ENCODE measurements around the gene DNAJC9. TPM values are rescaled to one million over a fixed set of nuclear protein-coding genes. Genes with fewer than 3 reads are reported as not detected.

The DNAJC9 gene
- total RNA-seq, 1 donor from 2014 or later, result 9.6 TPM

DNA sequence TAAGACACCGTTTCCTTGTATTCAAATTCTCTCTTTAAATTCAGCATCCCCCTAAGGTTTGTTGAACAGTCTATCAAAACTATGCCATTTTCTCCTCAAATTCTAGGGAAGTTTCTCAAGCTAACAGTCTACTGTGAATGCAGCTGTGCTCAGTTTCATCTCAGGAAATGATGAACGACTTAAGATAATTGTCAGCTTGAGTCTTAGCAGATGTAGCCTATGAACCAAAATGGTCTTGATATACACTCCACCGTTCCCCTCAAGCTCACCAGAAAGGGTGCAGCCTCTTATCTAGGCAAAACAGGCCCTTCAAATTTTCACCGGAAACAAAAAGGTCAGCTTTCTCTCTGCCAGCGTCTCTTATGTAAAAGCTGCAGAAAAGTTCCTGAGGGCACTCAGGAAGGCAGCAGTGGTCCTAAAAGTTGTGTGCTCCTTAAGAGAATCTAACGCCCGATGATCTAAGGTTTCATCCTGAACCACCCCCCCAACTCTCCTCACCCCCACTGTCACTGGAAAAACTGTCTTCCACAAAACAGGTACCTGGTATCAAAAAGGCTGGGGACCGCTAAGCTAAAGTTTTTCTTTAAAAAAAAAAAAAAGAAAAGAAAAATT is 2.1 kb downstream of the DNAJC9 start:
- intact Hi-C loops (cut with micrococcal nuclease), result no loop called here
- no peak for ATAC-seq
- DNase-seq, result no peak

GRCh38 chr10:73239908-73240307 is 7.1 kb downstream of the DNAJC9 start:
- ATAC-seq (no peak), DNase-seq (no peak)
- intact Hi-C loops (cut with micrococcal nuclease), result no loop called here

- intact Hi-C loops (cut with micrococcal nuclease), result no loop called here
- no peak for DNase-seq
- ATAC-seq, result no peak
These were observed 8.0 kb downstream of the DNAJC9 start for GRCh38 chr10:73238990-73239566.

- intact Hi-C loops (cut with micrococcal nuclease), result no loop called here
- no peak for DNase-seq
- ATAC-seq, result peak; percentile 57
These were observed 12.4 kb downstream of the DNAJC9 start for GRCh38 chr10:73234695-73235094.

DNA sequence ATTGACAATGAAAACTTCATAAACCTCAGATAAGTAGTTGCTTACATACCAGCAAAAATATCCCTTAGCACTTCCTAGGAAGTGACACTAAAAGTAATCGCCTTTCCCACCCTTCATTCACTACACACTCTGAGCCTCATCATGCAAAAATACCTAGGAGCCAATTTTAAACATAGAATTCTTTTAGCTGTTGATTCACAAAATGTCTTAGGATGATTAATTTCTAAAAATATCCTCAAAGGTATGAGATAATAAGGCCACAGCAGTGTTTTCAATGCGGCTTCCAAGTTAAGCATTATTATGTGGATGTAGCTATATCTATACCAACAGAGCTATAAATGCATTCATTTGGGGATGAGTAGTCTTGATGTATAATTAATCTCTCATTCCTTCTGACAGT is 13.2 kb downstream of the DNAJC9 start:
- peak; percentile 36 for ATAC-seq
- intact Hi-C loops (cut with micrococcal nuclease), result no loop called here
- DNase-seq, result no peak

GRCh38 chr10:73232887-73233286 is 14.2 kb downstream of the DNAJC9 start:
- no peak for DNase-seq
- ATAC-seq, result no peak
- intact Hi-C loops (cut with micrococcal nuclease), result no loop called here

DNA sequence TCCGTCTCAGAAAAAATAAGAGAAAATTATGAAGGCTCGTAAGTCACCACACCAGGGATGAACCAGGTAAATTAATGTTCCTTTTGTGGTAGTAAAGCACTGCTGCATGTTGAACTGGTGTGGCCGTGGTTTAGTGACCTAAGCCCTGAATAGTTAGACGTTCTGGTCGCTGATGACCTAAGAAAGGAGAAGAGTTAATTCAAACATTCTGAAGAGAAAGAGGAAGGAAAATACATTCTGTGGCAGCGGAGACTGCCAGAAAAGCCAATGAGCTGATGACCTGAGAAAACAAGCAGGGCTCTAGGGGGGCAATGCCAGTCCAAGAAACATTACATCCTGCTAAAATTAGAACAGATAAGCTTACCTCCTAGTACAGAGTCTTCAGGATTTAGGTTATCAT is 17.5 kb downstream of the DNAJC9 start:
- intact Hi-C loops (cut with micrococcal nuclease), result no loop called here
- ATAC-seq, result no peak
- no peak for DNase-seq

DNA sequence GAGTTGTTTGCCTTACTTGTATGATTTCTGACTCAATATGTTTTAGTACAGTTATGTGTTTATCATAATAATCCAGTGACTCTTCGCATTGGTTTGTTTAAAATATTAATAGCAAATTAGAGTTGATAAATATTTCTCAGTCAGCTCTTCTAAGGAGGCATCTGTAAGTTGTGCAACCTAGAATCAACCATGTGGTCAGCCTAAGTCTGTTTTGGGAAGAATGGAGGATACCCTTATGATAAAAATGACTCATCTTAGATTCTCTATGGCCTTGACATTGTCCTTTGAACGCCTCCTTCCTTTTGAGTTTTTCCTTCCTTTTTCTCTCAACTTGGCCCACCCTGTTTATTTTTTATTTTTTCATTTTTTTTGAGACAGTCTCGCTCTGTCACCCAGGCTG is 18.8 kb downstream of the DNAJC9 start:
- ATAC-seq, result no peak
- intact Hi-C loops (cut with micrococcal nuclease), result no loop called here
- DNase-seq, result no peak

DNA sequence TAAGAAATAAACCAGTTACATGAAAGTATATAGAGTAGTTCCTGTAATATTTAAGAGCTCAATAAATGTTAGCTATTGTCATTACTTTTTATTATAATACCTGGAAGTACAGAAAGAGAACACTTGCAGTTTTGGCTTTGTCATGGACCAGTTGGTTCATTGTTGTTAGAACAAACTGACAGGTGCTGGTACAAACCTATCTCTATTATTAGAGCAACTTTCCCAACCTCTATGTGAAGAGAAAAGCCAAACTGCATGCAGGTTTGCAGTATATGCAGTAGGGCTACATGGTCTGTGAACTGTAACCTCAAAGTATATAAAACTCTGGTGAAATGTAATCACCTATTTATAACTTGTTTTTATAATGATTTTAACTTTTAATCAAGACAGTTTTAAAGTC is 20.4 kb downstream of the DNAJC9 start:
- no peak for ATAC-seq
- no peak for DNase-seq
- intact Hi-C loops (cut with micrococcal nuclease), result no loop called here

GRCh38 chr10:73225518-73225917 is 21.5 kb downstream of the DNAJC9 start:
- intact Hi-C loops (cut with micrococcal nuclease), result no loop called here
- no peak for ATAC-seq
- DNase-seq, result no peak

GRCh38 chr10:73220989-73221388 is 26.1 kb downstream of the DNAJC9 start:
- intact Hi-C loops (cut with micrococcal nuclease), result no loop called here
- ATAC-seq, result no peak

GRCh38 chr10:73219384-73219783 is 27.7 kb downstream of the DNAJC9 start:
- ATAC-seq (no peak), DNase-seq (no peak)
- intact Hi-C loops (cut with micrococcal nuclease), result no loop called here

More at GRCh38 chr10:73220989-73221388, 26.1 kb downstream of the DNAJC9 start:
- DNase-seq, result no peak

DNA sequence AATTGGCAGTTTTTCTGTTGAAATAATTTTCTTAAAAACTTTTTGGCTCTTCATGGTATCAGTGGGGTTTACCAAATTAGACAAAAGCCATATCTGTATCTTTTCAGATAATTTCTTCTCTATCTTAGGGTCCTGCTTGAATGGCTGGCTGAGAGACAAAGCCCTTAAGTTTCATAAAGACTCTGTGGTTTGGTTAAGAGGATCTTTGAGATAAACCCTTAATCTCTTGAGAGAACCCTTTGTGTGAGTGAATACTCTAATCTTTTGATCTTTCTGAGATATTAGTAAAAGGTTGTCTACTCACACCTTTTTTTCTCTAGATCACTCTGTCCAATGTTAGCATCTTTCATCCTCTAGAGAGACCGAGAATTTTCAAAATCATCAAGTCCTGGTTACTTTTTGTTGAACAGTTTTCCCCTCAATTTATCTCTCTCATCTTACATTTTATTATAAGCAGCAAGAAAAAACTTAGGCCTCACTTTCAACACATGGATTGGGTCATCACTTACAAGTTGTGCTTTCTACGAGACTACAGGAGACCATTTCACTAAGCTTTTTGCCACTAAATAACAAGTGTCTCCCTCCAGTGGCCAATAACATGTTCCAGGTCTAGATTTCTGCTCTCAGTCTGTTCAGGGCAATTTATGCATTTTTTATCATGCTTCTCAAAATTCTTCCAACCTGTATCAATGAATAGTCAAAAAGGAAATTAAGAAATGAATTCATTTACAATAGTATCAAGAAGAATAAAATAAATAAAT is 28.4 kb downstream of the DNAJC9 start:
- DNase-seq, result no peak
- ATAC-seq, result no peak
- intact Hi-C loops (cut with micrococcal nuclease), result no loop called here

- DNase-seq (no peak), ATAC-seq (no peak)
- intact Hi-C loops (cut with micrococcal nuclease), result no loop called here
These were observed 29.4 kb downstream of the DNAJC9 start for GRCh38 chr10:73217628-73218027.

- DNase-seq (no peak), ATAC-seq (no peak)
- intact Hi-C loops (cut with micrococcal nuclease), result no loop called here
These were observed 31.3 kb downstream of the DNAJC9 start for GRCh38 chr10:73215749-73216148.

GRCh38 chr10:73211106-73211811 is 35.8 kb downstream of the DNAJC9 start:
- no peak for ATAC-seq
- no peak for DNase-seq
- intact Hi-C loops (cut with micrococcal nuclease), result no loop called here

DNA sequence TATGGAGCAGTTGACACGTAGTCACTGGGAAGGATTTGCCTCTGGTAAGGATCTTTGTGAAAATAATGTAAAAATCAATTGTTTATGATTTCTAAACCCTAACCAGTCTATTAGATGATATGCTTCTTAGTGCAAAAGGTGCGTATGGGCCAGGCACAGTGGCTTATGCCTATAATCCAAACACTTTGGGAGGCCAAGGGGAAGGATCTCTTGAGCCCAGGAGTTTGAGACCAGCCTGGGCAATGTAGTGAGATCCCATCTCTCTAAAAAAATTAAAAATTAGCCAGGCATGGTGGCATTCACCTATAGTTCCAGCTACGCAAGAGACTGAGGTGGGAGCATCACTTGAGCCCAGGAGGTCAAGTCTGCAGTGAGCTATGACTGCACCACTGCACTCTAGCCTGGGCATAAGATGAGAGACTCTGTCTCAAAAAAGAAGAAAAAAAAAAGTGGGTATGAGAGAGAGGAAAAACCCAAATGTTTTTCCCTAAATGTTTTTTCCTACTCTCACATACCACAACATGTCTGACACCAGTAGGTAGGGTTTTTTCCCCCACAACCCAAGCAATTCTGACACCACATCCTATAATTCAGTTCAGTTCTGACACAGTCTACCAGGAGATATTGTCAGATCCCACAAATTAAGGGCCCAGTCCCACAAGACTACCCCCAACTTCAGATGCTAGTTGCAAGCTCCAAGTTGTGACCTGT is 36.5 kb downstream of the DNAJC9 start:
- ATAC-seq (no peak), DNase-seq (no peak)
- intact Hi-C loops (cut with micrococcal nuclease), result no loop called here

DNA sequence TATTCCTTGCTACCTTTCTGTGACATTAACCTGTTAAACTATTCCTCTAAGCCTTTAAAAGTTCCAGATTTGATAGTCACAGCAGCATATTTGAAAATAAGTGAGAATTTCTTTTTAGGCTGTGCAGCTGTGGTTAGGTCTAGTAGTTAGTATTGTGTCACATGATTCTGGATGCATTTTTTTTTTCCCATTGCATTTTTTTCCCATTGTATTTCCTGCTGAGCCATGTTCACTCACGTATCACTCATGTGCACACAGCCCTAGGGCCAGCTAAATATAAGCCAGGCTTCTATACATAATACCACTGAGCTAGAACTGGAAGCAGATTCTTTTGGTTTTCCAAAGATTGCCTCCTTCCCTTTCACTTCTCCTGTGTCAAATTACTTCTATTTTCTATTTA is 37.4 kb downstream of the DNAJC9 start:
- ATAC-seq, result peak; percentile 35
- no peak for DNase-seq
- intact Hi-C loops (cut with micrococcal nuclease), result no loop called here

GRCh38 chr10:73207883-73208282 is 39.2 kb downstream of the DNAJC9 start:
- peak; percentile 36 for DNase-seq
- peak; percentile 71 for ATAC-seq
- intact Hi-C loops (cut with micrococcal nuclease), result no loop called here

DNA sequence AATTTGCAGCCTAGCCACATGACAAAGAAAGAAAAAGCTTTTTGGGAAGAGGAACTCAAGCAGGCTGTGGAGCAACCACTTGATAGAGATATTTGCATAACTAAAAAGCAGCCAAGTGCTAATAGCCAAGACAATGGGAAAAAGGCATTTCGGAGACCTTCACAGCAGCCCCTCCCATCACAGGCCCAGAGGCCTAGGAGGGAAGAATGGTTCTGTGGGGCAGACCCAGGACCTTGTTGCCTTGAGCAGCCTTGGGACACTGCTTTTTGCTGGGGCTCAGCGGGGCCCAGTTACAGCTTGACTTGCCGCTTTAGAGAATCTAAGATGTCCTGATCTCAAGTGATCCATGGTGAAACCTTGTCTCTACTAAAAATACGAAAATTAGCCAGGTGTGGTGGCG is 40.7 kb downstream of the DNAJC9 start:
- intact Hi-C loops (cut with micrococcal nuclease), result no loop called here
- DNase-seq (no peak), ATAC-seq (no peak)
